Skin of body (tissue), 2 donors: Measurements from ENCODE around the gene CD300H. TPM values are rescaled to one million over a fixed set of nuclear protein-coding genes. Genes with fewer than 3 reads are reported as not detected.

Experiments used
- DNase-seq: peaks from one replicate; lab custom pipeline; 2025; lab: John Stamatoyannopoulos, UW
- total RNA-seq: library from RNA; depleted of rRNA; stranded (reverse); fragments of >200 nt; gene quantifications from one replicate; pipeline ENCODE4 v1.2.3, GENCODE V29; 2014

CD300H gene
- 0.79 TPM for total RNA-seq

DNA sequence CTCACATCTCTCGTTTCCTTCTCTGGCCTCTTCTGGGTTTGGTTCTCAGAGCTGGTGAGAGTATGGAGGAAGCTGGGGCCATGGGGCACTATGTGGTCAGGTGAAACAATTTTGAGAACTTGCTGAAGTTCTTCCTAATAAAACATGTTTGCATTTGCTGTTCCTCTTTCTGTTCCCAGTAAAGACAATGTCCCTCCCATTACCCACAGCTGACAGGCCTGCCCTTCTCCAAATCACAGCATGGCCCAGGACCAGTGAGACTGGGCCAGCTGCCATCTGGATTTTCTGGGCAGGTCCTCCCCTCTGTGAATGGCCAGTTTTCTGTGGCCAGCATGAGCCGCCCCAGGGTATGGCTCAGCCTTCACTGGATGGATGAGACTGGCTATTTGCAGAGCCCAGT, at the start of gene CD300H:
Gene CD300H, minus strand, starts transcription at position 113 of the 400 bp plus-strand sequence.
- DNase-seq: no peak

DNA sequence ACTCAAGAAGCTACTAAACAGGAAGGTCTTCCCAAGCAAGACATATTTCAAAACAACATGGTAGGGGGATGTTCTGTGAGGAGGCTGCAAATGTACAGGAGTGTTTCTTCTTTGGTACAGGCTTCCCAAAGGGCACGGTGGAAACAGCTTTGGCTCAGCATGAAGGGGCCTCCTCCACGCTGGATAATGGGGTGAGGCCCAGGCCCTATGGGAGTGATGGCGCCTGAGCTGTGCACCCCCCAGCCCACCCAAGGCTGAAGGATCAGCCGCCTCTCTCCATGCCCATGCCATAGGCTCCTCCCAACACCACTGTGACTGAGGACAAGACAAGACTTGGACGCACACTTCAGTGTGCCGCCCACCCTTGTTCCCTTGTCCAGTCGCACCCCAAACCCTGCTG, 49.4 kb upstream of the CD300H start:
- no peak for DNase-seq

DNA sequence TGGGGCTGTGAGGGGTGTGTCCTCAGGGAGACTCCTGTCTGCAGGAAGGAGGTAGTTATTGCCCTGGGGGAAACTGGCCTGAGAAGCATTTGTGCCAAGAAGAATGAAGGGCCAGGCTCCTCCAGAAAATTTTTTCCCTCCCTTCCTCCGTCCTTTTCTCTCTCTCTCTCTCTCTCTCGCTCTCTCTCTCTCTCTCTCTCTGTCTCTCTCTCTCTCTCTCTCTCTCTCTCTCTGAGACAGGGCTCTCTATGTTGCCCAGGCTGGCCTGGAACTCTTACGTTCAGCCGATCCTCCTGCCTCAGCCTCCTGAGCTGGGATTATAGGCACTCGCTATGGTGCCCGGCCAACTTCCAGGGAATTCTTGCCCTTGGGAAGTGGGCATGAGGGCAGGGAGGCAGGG, 44.7 kb upstream of the CD300H start:
- no peak for DNase-seq

DNA sequence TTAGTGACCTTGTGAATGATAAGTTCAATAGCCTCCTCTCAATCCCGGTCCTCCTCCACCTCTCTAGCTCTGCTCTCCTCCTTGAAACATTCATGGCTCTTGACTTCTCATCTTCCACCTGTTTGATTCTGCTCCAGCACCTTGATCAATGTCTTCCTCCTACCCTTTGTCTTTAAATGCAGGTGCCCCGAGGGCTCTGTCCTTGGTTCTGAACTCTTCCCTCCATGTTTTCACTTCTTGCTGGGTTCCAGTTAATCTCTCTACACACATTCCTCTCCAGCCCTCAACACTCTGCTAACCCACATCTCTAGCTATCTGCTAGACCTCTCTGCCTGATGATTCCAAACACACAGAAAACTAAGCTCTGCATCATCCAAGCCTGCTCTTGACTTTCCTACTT, 42.8 kb upstream of the CD300H start:
- DNase-seq: no peak

GRCh38 chr17:74608511-74608910, 41.2 kb upstream of the CD300H start:
- DNase-seq: no peak

GRCh38 chr17:74607221-74607620, 39.9 kb upstream of the CD300H start:
- no peak for DNase-seq

DNA sequence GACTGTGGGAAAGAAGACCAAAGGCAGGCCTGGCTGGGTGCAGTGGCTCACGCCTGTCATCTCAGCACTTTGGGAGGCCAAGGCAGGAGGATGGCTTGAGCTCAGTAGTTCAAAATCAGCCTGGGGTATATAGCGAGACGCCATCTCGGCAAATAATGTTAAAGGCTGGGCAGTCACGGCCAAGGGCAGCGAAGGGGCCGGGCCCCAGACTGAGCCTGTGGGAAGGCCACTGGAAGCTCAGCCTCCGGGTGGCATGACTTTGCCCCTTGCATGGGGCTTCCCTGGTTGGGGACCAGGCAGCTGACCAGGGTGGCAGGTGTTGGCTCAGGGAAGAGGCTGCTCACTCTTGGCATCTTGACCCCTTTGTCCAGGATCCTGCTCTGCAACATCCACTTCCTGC, 38.7 kb upstream of the CD300H start:
- DNase-seq: no peak

- no peak for DNase-seq
Observed at GRCh38 chr17:74605361-74605760, 38.1 kb upstream of the CD300H start.

DNA sequence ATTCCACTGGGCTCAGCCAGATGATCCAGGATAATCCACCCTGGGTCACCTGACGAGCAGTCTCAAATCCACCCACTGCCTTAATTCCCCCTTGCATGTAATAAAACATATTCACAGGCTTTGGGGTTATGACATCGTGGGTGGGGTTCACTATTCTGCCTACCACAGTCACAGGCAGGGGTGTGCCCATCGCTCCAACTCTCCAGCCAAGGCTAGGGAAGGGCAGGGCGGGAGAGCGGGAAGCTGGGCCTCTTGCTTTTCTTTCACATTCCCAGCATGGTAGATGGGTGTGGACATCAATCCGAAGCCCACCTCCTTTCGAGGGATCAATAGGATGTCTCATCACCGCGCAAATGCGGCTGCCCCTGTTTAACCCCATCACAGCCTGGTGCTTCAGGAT, 37.5 kb upstream of the CD300H start:
- no peak for DNase-seq

- no peak for DNase-seq
Observed at GRCh38 chr17:74604200-74604599, 36.9 kb upstream of the CD300H start.

DNA sequence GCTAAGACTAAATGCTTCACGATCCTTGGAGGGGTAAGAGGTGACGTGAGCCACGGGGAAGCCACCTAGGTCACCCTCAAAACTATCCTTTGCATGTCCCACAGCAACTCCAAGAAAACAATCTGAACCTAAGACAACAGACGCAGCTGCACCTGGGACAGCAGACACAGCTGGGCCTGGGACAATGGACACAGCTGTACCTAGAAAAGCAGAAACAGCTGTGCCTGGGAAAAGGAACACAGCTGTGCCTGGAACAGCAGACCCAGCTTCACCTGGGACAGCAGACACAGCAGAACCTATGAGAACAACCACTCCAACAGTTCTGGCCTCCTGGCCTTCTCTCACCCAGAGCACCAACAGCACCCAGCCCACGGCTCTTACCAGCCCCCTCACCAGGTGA, 36.4 kb upstream of the CD300H start:
- DNase-seq: no peak

DNA sequence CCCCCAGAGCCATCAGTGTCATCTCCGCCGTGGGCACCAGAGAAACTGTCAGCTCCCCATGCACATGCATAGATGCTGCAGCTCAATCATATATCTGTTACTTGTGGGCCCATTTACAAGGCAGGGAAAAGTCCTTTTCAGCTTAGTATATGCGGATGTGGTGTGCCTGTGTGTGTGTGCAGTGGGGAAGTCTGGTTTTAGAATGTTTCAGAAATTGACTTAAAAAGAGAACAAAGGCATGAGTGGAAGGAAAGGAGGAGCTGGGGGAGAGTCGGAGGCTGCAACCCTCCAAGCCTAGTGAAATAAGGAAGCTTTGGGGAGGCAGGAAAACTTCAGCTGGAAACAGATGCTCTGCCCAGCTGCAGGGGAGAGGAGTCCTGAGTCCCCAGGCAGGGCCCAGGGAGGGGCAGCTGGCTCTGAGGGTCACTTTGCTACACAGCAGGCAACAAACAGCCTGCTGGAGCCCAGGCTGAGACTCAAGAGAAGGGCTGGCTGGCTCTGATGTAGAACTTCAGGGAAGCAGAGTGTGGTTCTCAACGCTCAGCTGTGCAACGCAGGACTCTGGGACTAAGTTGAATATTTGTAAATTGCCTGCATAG, 35.8 kb upstream of the CD300H start:
- no peak for DNase-seq

DNA sequence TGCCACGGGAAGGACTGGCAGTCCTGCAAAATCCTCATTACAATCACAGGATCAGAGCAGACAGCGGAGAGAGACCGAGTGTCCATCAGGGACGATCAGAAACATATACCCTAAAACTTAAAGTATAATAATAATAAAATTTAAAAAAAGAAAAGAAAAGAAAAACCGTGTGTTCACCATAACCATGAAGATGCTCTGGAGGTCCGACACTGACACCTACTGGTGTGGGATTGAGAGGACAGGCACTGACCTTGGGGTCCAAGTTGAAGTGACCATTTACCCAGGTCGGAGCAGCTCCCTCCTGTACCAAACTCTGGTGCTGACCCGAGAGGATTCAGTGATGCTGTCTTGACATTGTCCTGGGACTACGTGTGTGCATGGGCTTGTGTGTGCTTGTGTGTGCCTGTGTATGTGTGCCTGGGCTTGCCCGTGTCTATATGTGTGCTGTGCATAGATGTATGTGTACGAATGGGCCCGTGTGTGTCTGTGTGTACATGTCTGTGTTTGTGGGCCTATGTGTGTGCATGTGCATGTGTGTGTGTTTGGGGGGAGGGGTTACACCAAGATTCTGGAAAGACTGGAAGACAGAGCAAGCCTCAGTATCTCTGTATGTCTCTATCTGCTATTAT, 34.7 kb upstream of the CD300H start:
- no peak for DNase-seq

DNA sequence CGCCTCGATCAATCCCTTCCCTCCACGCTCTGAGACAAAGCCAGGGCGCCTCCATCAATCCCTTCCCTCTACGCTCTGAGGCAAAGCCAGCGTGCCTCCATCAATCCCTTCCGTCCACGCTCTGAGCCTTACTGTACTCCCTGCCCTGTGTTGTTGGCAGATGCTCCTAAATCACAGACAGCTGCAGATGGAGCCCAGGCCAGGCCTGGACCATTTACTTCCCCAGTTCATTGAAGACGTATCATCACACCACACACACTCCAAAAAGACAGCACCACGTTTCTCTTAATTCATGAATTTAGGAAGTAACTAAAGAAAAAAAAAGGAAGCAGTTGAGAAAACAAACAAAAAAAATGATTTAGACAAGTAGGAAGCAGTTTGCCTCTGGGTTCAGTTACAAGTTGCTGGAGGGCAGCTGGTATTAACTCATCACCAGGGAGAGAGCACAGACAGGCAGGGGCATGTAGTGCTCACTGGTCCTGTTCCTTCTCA, 32.2 kb upstream of the CD300H start:
- DNase-seq: no peak

DNA sequence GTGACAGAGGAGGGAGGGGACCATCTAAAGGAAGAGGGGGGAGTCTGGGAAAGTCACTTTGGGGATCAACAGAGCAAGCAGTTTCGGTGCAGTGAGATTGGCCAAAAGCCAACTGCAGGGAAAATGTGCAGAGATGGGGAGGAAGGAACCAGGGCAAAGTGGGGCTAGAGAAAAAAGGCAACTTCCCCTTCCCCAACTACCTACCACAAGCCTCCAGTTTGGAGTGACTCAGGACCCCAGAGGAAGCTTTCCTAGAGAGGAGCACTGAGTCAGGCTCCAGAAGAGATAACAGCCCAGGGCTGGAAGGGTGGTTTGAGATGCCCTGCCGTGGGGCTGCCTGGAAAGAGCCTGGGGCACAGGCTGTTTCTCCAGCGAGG, 31.7 kb upstream of the CD300H start:
- DNase-seq: no peak

- no peak for DNase-seq
Observed at GRCh38 chr17:74598346-74599022, 31.2 kb upstream of the CD300H start.

- DNase-seq: no peak
Observed at GRCh38 chr17:74597069-74597790, 29.9 kb upstream of the CD300H start.

DNA sequence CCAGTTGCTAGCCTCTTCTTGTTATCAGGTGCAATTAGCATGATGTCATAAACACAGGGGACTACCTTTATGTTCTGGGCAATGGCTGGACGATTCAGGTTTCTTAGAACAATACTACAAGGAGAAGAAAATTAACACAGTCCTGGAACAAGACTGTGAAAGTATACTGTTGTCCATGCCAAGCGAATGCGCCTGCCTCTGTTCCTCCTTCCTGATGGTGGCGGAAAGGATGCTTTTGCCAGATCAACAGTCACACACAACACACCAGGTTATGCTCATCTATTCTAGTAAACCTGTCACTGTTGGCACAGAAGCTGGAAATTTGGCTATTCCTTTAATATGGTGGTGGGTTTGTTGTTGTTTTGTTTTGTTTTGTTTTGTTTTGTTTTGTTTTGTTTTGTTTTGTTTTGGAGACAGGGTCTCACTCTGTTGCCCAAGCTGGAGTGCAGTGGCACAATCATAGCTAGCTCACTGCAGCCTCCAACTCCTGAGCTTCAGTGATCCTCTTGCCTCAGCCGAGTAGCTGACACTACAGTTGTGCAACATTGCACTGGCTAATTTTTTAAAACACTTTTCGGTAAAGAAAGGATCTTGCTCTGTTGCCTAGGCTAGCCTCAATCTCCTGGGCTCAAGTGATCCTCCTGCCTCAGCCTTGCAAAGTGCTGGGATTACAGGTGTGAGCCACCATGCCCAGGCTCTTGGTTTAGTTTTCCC, 27.9 kb upstream of the CD300H start:
- DNase-seq: no peak

GRCh38 chr17:74592087-74592990, 25.0 kb upstream of the CD300H start, which contains the start of gene CD300LD:
Gene CD300LD, minus strand, starts transcription at chr17:74592283. Its CDS starts 81 bp downstream, at chr17:74592202.
- DNase-seq: no peak

- DNase-seq: no peak
Observed at GRCh38 chr17:74591503-74591902, 24.2 kb upstream of the CD300H start.
